GM21528 (cell line): ENCODE results near the gene IL1RAP.
"Not testable (repeated sequence)": the region's sequence is repeated elsewhere in the genome, so short reads cannot be mapped to it uniquely, and the experiment has no call there.

Source experiments
- ATAC-seq: cut with Tn5 transposase; IDR thresholded peaks from one replicate; pipeline ENCODE4 v1.9.1; 2021; ENCODE audit warnings: mild to moderate bottlenecking, moderate library complexity; ENCODE audit not compliant: unreplicated experiment, low FRiP score

The IL1RAP gene

DNA sequence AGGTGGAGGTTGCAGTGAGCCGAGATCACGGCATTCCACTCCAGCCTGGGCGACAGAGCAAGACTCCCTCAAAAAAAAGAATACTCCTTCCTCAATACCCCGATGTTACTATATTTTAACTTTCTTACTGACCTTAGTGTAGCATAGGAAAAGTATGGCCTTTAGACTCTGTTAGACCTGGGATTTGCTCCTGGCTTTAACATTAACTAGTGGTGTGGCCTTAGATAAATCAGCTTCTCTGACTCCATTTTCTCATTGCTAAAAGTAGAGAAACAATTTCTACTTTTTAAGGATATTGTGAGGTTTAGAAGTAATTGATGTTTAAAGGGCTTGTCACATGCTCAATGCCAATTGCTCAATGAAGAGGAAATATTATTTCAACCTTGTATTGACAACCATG is 7.6 kb upstream of the IL1RAP start:
- no peak for ATAC-seq

DNA sequence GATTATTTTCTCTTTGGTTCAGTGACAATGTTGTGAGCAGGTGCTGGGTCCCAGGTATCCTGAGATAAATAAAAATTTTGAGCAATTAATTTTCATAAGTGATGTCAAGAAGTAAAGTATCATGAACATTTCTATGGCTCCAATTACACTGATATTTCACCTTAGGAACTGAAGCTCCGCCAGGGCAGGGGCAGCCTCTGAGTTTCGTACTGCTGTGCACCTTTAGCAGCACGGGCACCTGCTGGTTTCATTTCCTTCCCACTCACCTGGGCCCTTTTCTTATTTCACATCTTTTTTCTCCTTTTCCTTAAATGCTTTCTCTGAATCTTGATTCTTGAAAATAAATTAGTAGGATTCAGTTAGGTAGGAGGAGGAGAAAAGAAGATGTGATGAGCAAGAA is 1.2 kb upstream of the IL1RAP start:
- no peak for ATAC-seq

DNA sequence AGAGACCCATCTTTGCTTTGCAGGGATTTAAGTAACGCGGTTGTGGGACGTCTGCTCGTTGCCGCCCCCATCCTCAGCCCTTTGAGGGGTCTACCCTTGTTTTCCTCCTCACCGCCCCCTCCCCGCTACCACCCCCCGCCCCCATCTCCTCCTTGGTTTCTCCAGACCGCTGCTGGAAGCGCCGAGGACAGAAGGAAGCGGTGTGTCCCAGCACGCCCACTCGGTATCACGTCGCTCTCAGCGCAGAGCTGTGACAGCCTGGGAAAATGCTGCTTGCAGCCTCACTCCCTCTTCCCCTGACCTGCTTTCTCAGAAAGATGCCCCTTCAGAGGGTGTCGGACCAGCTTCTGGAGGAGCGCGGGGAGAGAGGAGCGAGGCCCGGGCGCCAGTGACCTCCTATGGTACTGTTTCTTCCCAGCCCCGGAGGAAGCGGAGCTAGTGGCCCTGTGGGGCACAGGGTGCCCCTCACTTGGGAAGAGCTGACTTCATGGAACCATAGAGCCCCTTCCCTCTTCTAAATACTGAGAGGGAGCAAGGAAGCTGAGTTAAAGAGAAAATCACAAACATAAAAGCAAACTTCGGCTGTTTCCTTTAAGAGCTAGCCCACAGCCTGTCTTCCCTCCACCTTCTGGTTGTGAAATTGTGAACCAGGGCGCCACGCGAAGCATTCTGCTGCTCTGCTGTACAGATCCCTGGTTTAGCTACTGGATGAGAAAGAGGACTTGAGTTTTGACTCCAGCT is 698 bp downstream of the IL1RAP start:
- peak; percentile 9 for ATAC-seq

DNA sequence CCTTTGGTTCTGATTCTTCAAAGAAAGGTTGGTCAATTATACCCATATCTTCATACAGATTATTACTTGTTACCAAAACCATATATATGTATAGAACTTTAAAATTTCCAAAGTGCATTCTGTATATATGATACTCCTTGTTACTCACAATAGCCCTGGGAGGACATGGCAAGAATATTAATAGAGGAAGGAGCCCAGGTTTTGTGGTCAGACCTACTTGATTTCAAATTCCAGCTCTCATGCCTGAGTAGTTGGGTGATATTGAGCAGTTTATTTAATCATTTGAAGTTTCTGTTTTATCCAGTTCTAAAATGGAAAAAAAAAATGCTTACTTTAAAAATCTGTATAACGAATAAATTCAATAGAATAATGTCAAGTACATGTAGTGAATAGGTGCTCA is 2.5 kb downstream of the IL1RAP start:
- ATAC-seq = no peak

DNA sequence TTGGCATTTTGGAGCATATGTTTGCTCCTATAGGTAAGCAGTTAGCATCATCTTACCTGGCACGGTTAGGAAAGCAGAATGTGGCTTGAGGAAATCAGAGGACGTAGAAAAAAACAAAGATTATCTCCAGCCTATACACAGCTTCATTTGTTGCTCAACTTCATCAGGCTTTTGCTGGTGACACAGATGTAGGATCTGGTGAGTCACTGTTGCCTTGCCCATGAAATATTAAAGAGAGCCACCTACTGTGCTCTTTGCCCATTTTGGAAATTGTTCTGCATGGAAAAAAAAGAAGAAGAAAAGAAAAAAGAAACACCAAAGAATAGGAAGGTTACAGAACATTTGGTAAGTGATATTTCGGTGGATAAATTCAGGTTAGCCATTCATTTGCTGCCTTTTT is 3.8 kb downstream of the IL1RAP start:
- ATAC-seq = no peak

DNA sequence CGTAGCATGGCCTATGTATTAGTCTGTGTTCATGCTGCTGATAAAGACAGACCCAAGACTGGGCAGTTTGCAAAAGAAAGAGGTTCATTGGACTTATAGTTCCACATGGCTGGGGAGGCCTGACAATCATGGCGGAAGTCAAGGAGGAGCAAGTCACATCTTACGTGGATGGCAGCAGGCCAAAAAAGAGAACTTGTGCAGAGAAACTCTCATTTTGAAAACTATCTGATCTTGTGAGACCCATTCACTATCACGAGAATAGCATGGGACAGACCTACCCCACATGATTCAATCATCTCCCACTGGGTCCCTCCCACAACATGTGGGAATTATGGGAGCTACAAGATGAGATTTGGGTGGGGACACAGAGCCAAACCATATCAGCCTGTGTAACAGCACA is 4.6 kb downstream of the IL1RAP start:
- ATAC-seq = not testable (repeated sequence)

DNA sequence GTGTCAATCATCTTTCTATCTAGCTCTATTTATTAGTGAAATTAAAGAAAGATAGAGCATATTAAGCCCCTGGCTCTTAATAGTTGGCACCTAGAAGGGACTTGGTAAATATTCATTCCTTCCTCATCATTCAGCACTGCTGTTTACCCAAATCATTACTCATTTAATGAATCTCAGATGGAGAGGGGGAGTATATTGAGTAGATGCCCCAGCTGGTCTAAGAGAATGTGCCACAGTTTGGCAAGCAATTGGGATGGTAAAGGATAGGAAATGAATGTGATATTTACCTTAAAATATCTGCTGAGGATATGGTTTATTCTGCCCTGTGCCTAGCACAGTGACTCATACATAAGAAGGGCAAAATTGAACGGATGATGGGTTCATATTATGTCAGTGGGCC is 6.0 kb downstream of the IL1RAP start:
- no peak for ATAC-seq

DNA sequence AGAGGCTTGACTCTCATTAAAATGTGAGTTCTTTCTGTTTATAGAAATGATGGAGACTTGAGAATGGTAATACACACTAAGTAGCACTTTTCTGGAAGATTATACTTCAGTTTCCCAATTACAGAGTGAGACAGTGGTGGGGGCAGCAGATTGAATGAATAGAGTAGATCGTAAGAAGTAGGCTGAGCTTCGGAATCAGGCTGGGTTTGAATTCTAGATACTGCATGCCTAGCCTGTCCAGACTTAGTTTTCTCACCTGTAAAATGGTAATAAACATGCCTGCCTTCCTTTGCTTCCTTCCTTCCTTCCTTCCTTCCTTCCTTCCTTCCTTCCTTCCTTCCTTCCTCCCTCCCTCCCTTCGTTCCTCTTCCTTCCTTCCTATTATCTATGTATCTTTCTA is 8.1 kb downstream of the IL1RAP start:
- no peak for ATAC-seq

DNA sequence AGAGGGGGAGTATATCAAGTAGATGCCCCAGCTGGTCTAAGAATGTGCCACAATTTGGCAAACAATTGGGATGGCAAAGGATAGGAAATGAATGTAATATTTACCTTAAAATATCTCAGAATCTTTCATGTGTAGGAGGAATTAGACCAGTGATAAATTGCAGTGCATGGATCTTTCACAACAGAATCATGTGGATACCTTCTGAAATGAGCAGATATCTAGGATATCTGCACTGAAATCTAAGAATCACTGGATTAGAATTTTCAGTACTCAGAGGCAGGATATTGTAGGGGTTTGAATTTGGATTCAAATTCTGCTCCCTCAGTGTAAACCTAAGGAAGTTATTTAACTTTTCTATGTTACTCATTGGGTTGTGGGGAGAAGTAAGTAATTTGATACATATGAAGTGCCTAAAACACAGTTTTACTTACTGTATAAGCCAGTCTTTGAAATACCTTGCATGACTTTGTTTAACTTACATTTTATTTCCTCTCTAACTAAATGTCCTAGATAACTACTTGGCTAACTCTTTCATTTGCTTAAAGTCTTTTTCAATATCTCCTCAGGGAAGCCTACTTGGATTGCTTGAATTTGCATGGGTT is 8.8 kb downstream of the IL1RAP start:
- ATAC-seq = no peak

DNA sequence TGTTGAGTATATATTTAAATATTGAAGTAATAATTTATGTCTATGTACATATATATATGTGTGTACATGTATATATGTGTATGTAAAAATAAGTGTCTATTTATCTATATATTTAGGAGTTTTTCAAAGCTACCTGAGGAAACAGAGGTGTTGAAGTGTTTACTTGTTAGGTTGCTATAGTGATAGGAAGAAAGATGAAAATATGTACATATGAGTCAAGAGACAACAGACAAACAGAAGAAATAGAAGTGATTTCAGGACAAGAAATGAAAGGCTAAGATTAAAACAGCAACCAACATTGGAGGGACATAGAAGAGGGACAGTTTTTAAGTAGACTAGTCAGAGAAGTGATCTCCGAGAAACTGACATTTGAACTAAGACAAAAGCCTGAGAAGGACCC is 11.1 kb downstream of the IL1RAP start:
- ATAC-seq = no peak

DNA sequence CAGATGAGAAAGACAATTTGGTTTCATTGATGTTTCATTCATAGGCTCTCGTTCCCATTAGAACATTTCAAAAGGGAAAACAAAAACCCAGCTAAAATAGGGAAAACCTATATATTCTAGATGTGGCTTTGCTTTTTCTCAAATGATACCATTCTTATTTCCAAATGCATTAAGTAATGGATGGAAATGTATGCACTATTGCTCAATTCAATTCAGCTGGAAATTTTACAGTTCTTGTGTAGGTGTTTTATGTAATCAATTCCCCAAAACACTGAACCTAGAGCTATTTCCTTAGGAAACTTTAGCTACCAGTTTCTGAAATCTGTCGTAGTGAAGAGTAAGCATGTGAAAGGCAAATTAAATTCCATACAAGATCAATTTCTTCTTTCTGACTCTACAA is 11.7 kb downstream of the IL1RAP start:
- no peak for ATAC-seq

DNA sequence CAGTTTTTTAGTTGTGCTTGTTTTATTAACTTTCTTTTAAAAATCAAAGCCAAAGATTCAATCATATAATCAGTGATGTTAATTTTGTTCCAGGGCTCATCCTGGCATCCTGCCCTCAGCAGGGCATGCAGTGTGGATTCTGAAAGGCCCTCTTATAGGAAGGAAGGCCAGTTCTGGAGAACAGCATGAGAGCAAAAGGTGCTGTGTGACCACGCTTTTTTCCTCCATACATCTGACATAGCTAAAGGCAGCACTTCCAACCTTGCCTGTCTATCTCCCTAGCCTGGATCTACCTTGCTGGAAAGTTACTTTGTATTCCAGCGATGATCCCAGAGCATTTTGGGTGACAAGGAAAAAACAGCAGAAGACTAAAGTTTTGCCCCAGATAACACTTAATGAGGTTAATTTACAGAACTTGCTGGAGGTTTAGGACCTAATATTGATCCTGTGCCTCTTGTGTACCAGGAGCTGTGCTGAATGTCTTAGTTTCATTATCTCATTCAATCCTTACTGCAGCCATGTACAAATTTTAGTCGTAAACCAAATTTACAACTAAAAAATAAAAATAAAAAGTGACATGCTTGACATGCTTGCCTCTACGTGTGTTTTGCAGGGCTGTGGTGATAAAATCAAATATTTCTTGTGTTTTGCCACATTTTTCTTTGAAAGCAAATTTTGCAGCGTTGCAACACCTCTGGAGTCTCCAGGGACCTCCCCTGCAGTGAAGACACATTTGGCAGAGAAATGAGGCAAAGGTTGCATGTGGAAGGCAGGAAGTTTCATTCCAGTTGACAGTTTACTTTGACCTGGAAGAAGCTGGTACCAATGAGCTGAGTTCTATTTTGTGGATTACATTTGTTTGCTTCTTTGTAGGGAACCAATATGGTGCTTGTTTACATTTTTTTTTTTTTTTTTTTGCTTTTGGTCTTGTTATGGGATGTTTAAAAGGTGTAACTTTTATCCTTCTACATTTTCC is 13.2 kb downstream of the IL1RAP start:
- no peak for ATAC-seq

DNA sequence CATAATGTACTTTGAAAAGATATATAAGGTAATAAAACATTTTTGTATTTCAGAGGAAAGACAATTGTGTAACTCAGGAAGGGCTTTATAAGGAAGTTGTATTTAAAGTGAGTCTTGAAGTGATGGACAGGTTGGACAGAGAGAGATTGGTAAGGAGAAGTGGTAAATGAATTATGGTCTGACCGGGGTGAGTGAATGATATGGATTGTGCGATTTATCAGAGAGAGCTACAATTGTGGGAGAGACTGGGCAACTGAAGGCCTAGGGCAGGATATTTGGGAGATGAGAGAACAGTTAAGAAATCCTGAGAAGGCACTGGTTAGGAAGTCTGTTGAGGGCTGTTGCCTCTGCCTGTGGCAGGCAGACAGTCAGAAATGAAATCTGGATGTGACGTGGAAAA is 14.8 kb downstream of the IL1RAP start:
- no peak for ATAC-seq

DNA sequence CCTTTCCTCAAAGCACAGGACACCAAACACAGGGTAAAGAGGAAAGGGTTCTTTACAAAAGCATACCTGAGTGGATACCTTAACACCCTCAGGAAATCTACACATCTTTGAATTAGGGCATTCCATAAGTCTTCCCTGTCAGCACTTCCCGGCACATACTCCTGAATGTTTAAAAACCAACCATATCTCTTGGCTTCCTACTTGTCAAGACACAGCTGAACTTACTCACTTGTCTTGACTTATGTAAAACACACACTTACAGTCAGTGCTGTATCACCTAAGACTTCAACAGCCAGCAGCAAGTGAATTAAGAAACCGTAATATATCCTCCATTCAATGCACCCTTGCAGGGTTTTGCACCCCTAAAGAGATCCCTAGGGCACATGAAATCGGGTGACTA is 17.5 kb downstream of the IL1RAP start:
- ATAC-seq = no peak

DNA sequence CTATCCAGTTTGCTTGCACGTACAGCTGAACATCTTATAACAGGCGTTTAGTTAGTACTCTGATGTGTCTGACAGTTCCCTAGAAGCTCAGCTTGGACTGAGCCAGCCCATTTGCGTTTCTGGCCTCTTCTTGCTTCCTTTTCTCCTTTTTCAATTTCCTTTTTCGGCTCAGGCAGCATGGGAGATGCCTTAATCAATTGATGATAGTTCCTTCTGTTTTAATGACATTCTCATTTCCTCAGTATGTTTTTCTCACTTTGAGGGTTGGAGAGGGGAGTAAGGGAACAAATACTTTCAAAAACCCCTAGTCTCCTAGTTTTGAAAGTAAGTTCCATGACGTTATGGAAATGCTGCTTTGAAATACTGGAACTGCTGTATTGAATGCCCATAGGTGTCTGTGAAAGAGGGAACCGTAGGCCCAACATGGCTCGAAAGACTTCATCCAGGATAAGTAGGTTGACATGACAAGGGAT is 18.9 kb downstream of the IL1RAP start:
- ATAC-seq = no peak

DNA sequence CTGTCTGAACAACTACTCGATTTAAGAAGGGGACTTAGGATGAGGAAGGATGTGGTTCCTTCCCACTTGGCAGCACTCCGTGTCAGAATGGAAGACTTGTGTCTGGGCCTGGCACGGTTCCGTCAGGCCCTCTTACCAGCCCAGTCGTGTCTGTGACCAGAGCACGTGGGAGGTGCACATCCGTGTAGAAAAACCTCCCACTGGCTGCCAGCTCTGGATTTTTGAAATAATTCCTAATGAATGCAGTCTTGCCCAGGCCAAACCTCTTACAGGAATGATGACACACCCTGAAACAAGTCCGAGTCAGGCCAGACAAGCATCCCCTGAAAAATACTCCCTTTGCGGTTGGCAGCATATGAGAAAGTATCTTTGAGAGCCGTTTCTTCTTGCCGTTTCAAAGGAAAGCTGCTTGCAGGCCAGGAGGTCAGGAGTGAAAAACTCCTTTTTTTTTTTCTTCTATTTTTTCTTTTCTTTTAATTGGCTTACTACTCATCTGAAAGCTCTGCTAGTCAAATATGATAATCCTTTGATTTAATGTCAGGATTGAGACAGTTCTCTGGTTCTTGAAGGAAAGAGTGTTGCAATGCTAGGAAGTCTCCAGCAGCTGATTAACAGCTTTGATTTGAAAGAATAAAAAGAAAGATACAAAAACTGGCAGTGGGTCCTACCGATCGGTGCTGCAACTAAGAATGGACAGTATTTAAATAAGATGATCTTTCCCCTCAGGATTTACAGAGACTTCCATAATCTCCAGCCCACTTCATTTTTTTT is 19.8 kb downstream of the IL1RAP start:
- no peak for ATAC-seq

DNA sequence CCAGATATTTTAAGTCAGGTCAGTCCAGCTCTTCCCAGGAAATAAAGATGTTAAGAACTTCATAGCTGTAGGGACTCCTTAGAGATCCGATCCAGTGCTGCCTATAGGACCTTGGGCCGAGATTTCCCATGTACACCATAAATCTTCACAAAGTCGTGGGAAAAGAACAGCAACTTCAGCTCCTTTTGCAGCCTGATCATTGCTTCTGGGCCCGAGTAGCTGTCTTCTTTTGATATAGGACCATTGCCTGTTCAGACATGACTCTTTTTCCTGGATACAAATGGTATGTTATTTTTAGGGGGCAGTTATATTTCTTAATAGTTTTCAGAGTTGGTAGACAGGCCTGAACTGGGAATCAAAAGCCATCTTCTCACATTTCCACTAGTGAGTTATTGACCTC is 20.5 kb downstream of the IL1RAP start:
- no peak for ATAC-seq

DNA sequence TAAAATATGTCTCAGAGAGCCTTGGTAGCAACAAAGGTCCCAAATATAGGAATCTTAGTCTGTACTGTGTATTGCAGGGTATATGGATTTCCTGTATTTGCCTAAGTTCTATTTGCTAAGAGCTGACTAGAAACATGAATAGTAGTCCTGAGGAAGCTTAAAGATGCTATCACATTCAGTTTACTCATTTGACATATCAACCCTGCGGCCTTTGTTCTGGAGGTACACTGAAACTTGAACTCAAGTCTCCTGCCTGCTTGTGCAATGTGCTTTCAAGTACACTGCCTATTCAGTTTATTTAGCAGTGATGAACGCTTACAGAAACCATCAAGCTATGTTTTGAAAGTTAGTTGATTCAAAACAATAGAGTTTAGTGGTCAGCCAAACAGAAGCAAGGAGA is 21.1 kb downstream of the IL1RAP start:
- no peak for ATAC-seq

DNA sequence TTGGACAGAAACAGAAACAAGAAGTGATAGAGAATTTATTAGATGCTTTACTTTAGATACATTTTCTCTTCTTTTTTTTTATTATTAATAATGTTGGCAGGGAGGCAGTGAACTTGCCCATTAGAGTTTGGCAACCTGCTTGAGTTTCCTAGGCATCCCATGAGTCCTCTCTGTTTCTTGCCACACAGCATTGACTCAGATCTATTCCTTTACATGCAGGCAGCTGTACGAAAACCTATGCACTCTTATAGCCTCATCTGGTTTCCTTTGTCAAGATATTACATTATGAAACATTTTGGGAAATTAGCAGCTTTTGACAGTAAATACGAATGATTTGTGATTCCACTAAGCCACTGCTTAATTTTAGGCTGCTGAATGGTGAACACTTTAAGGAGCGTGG is 23.3 kb downstream of the IL1RAP start:
- ATAC-seq = no peak

DNA sequence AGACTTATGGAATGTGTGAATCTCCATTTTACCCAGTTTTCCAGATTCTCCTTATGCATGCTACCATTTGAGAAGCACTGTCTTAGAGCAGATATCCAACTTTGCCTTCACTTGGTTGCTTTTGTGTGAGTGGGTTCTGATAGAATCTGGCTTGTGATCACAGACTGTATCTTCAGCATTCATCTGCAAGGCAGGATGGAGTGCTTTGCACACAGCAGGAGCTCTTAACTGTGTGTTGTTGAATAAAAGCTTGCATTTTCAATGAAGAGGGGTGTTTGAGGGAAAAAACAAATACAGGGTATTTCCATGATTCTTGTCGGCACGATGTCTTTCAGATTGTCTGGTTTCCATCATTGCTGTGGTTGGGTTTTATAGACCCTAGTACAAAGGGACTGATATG is 24.4 kb downstream of the IL1RAP start:
- ATAC-seq = no peak

DNA sequence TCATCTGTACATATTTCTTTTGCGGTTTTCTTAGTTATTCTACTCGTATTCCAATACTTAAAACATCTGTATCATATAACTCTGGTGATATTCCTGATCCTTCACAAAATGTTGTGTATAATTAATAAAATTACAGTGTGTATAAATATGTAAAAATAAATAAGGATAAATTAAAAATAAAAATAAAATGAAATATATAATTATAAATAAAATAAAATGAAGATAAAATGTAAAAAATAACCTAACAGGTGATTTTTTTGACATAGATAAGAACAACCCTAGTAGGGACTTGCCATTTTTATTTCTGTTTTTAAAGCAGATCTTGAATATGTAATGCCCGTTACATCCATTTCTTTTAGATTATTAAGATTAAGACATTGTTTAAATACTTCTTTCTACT is 25.6 kb downstream of the IL1RAP start:
- ATAC-seq = no peak
